IPS DF 19.7 (cell line): ENCODE measurements around the gene PKNOX2.
A peak's percentile ranks its signal among the peaks of the same experiment; 100 is the strongest.

Experiments
- DNase-seq: peaks from one replicate; pipeline ENCODE4 v3.0.0-alpha.2; 2013; ENCODE audit warnings: low read depth, low spot score

PKNOX2 gene

GRCh38 chr11:125262194-125262829, 97.8 kb downstream of the PKNOX2 start:
- DNase-seq, result no peak

- DNase-seq, result no peak
These were observed 98.3 kb downstream of the PKNOX2 start for GRCh38 chr11:125262830-125263218.

- peak; percentile 95 for DNase-seq
These were observed 98.8 kb downstream of the PKNOX2 start for GRCh38 chr11:125263268-125263790.

GRCh38 chr11:125264100-125265022, 99.8 kb downstream of the PKNOX2 start:
- no peak for DNase-seq

GRCh38 chr11:125267548-125267947, 103.0 kb downstream of the PKNOX2 start:
- DNase-seq, result no peak

- DNase-seq, result no peak
These were observed 104.1 kb downstream of the PKNOX2 start for GRCh38 chr11:125268611-125269010.

GRCh38 chr11:125270106-125270505, 105.6 kb downstream of the PKNOX2 start:
- DNase-seq, result no peak

GRCh38 chr11:125270711-125271110, 106.2 kb downstream of the PKNOX2 start:
- no peak for DNase-seq

GRCh38 chr11:125271483-125272091, 107.0 kb downstream of the PKNOX2 start:
- DNase-seq, result no peak

GRCh38 chr11:125272092-125272491, 107.5 kb downstream of the PKNOX2 start:
- no peak for DNase-seq

- no peak for DNase-seq
These were observed 108.3 kb downstream of the PKNOX2 start for GRCh38 chr11:125272821-125273220.

GRCh38 chr11:125273519-125274000, 109.0 kb downstream of the PKNOX2 start:
- no peak for DNase-seq

GRCh38 chr11:125274309-125274708, 109.8 kb downstream of the PKNOX2 start:
- DNase-seq, result no peak

GRCh38 chr11:125274774-125275173, 110.2 kb downstream of the PKNOX2 start:
- no peak for DNase-seq

- no peak for DNase-seq
These were observed 111.5 kb downstream of the PKNOX2 start for GRCh38 chr11:125275905-125276618.

GRCh38 chr11:125276619-125276976, 112.0 kb downstream of the PKNOX2 start:
- no peak for DNase-seq

- DNase-seq, result no peak
These were observed 115.3 kb downstream of the PKNOX2 start for GRCh38 chr11:125279676-125280418.

- DNase-seq, result no peak
These were observed 116.1 kb downstream of the PKNOX2 start for GRCh38 chr11:125280646-125281045.

- no peak for DNase-seq
These were observed 117.5 kb downstream of the PKNOX2 start for GRCh38 chr11:125281831-125282595.

GRCh38 chr11:125282596-125282914, 118.0 kb downstream of the PKNOX2 start:
- DNase-seq, result no peak
